ENCODE data around the gene IGSF1.

DNA sequence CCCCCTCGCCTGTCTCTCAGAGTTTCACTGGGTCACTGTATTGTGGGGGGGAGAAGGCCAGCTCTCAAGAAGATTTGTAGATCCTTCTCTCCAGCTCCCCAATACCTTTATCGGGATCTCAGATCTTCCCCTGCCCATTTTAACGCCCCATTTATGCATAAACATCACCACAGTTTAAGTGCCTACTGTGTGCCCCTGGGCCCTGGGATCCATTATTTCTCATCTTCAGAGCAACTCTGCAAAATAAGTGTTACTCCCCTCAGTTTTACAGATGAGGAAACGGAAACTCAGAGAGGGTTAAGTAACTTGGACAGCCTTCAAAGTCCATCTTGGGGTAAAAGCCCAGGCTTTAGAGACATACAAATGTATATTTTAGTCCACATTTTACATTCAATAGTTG, 421 bp upstream of the IGSF1 start:
- TF ChIP-seq, protein P1, sequence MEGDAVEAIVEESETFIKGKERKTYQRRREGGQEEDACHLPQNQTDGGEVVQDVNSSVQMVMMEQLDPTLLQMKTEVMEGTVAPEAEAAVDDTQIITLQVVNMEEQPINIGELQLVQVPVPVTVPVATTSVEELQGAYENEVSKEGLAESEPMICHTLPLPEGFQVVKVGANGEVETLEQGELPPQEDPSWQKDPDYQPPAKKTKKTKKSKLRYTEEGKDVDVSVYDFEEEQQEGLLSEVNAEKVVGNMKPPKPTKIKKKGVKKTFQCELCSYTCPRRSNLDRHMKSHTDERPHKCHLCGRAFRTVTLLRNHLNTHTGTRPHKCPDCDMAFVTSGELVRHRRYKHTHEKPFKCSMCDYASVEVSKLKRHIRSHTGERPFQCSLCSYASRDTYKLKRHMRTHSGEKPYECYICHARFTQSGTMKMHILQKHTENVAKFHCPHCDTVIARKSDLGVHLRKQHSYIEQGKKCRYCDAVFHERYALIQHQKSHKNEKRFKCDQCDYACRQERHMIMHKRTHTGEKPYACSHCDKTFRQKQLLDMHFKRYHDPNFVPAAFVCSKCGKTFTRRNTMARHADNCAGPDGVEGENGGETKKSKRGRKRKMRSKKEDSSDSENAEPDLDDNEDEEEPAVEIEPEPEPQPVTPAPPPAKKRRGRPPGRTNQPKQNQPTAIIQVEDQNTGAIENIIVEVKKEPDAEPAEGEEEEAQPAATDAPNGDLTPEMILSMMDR (IDR thresholded peaks at IDR 0.05), result no peak
- TF ChIP-seq POLR2A (IDR thresholded peaks at IDR 0.05) (no peak), EP300 (IDR thresholded peaks at IDR 0.05) (no peak)
